Uterus (tissue), 4 donors: ENCODE measurements around the gene OR52E8. TPM values are rescaled to one million over a fixed set of nuclear protein-coding genes. Genes with fewer than 3 reads are reported as not detected.

ENCODE experiments used
- DNase-seq, 2 donors: peaks; one replicate each; pipeline ENCODE4 v3.0.0-alpha.2; 2019 to 2020
- H3K27ac ChIP-seq, 2 donors: fragments of 200-600 bp; sonication (generic); 1 replicate in 1 of 2; 2 replicates in 1 of 2; pipeline ENCODE4 v1.5.1; 2016 to 2018
- H3K27me3 ChIP-seq, 2 donors: fragments of 200-600 bp; sonication (generic); one replicate each; pipeline ENCODE4 v1.5.1; 2018 to 2019; ENCODE audit warnings: control low read depth in 1 of 2
- H3K36me3 ChIP-seq, 2 donors: fragments of 200-600 bp; sonication (generic); one replicate each; pipeline ENCODE4 v1.5.1; 2019; ENCODE audit warnings: control low read depth in 1 of 2
- H3K4me1 ChIP-seq, 2 donors: fragments of 200-600 bp; sonication (generic); one replicate each; pipeline ENCODE4 v1.5.1; 2018 to 2019; ENCODE audit warnings: control low read depth in 1 of 2
- H3K4me3 ChIP-seq, 2 donors: fragments of 200-600 bp; sonication (generic); 1 replicate in 1 of 2; 2 replicates in 1 of 2; pipeline ENCODE4 v1.5.1; 2018 to 2019; ENCODE audit warnings: mild to moderate bottlenecking in 1 of 2
- H3K9me3 ChIP-seq, 2 donors: fragments of 200-600 bp; sonication (generic); one replicate each; pipeline ENCODE4 v1.5.1; 2019; ENCODE audit warnings: control low read depth in 1 of 2
- CTCF ChIP-seq, 4 experiments: fragments of 200-600 bp in 2 of 4; fragments of 450-650 bp in 2 of 4; sonication (generic) in 2 of 4; IDR thresholded peaks; one replicate each; pipeline ENCODE4 v1.5.1; 2016 to 2019; ENCODE audit warnings: antibody characterized with exemption in 4 of 4, mild to moderate bottlenecking in 2 of 4, moderate library complexity in 1 of 4
- POLR2A ChIP-seq, 2 donors: fragments of 450-650 bp; IDR thresholded peaks; one replicate each; pipeline ENCODE4 v1.6.1; 2016; ENCODE audit warnings: antibody characterized with exemption in 2 of 2, mild to moderate bottlenecking in 1 of 2, moderate library complexity in 1 of 2
- intact Hi-C: fragments of 100-400 bp; cut with DNase I; formaldehyde crosslinking; loops from one replicate; pipeline ENCODE4 v1.15.1; 2023; ENCODE audit warnings: low total_unique reads
- total RNA-seq, 4 donors: library from RNA; depleted of rRNA in 3 of 4; stranded (reverse); fragments of >200 nt in 3 of 4; gene quantifications; one replicate each; pipeline versions ENCODE4 v1.1.0 to v1.2.4, GENCODE V29; 2014 to 2023
- donor health status: DM: yes; HTN: yes; CAD: no.

OR52E8 gene
- total RNA-seq, 4 donors from 2014 or later: not detected

GRCh38 chr11:5833446-5833845, 24.0 kb downstream of the OR52E8 start:
- DNase-seq: no peak
- H3K27ac ChIP-seq: no peak overlapping the region
- no peaks in the 10 kb centered on the region for H3K4me1 ChIP-seq
- H3K9me3 ChIP-seq: no peaks in the 10 kb centered on the region
- H3K27me3 ChIP-seq: no peaks in the 10 kb centered on the region
- TF ChIP-seq CTCF (IDR thresholded peaks at IDR 0.05): no peak
- no peak for TF ChIP-seq POLR2A (IDR thresholded peaks at IDR 0.05)
- H3K4me3 ChIP-seq: no peak overlapping the region
- intact Hi-C loops: no loop called here
- H3K36me3 ChIP-seq: no peaks in the 10 kb centered on the region

- Histone ChIP-seq H3K4me1 (no peaks in the 10 kb centered on the region), H3K27ac (no peak overlapping the region), H3K9me3 (no peaks in the 10 kb centered on the region), H3K36me3 (no peaks in the 10 kb centered on the region), H3K27me3 (no peaks in the 10 kb centered on the region), H3K4me3 (no peak overlapping the region)
- intact Hi-C loops: no loop called here
- TF ChIP-seq CTCF (IDR thresholded peaks at IDR 0.05) (no peak), POLR2A (IDR thresholded peaks at IDR 0.05) (no peak)
- DNase-seq: no peak
Measured at GRCh38 chr11:5831196-5831829, 26.2 kb downstream of the OR52E8 start.

GRCh38 chr11:5818245-5818886, 39.1 kb downstream of the OR52E8 start:
- TF ChIP-seq POLR2A (IDR thresholded peaks at IDR 0.05) (no peak), CTCF (IDR thresholded peaks at IDR 0.05) (no peak)
- no peaks in the 10 kb centered on the region for H3K36me3 ChIP-seq
- no peaks in the 10 kb centered on the region for H3K9me3 ChIP-seq
- no peak overlapping the region for H3K27ac ChIP-seq
- no peaks in the 10 kb centered on the region for H3K4me1 ChIP-seq
- no peak for DNase-seq
- no peak overlapping the region for H3K4me3 ChIP-seq
- intact Hi-C loops: no loop called here
- no peaks in the 10 kb centered on the region for H3K27me3 ChIP-seq

- Histone ChIP-seq H3K27ac (no peak overlapping the region), H3K27me3 (no peaks in the 10 kb centered on the region), H3K4me3 (no peak overlapping the region), H3K9me3 (no peaks in the 10 kb centered on the region), H3K4me1 (no peaks in the 10 kb centered on the region), H3K36me3 (no peaks in the 10 kb centered on the region)
- DNase-seq: no peak
- intact Hi-C loops: no loop called here
- TF ChIP-seq POLR2A (IDR thresholded peaks at IDR 0.05) (no peak), CTCF (IDR thresholded peaks at IDR 0.05) (no peak)
Measured at GRCh38 chr11:5815534-5815933, 42.0 kb downstream of the OR52E8 start.

GRCh38 chr11:5809905-5810795, 47.3 kb downstream of the OR52E8 start:
- H3K4me3 ChIP-seq: no peak overlapping the region
- TF ChIP-seq CTCF (IDR thresholded peaks at IDR 0.05): no peak
- TF ChIP-seq POLR2A (IDR thresholded peaks at IDR 0.05): no peak
- intact Hi-C loops: no loop called here
- no peaks in the 10 kb centered on the region for H3K4me1 ChIP-seq
- no peaks in the 10 kb centered on the region for H3K9me3 ChIP-seq
- no peak overlapping the region for H3K27ac ChIP-seq
- no peaks in the 10 kb centered on the region for H3K36me3 ChIP-seq
- no peak for DNase-seq
- no peaks in the 10 kb centered on the region for H3K27me3 ChIP-seq
